ENCODE measurements around the gene ACTRT1.

DNA sequence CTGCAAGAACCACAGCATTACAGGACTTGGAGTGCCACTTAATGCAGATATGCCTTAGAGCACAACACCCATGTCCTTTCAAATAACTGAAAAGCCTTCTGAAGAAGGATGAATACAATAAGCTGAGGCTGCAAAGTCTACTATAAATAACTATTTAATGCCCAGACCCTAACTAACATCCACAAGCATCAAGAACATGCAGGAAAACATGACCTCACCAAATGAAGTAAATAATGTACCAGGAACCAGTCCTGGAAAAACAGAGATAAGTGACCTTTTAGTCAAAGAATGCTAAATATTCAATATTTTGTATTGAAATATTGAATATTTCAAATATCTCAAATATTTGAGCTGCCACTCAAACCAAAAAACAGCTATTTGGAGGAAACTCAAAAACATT, 16.9 kb downstream of the ACTRT1 start:
- TF ChIP-seq POLR2A (IDR thresholded peaks at IDR 0.05; ENCODE audit: low read length) (no peak), GATA1 (IDR thresholded peaks at IDR 0.05; ENCODE audit: low read depth, low read length) (no peak)

Measured in erythroblast (primary cell).